ENCODE measurements around the gene LDLRAD1. TPM values are rescaled to one million over a fixed set of nuclear protein-coding genes. Genes with fewer than 3 reads are reported as not detected.
"Not testable (repeated sequence)": the region's sequence is repeated elsewhere in the genome, so short reads cannot be mapped to it uniquely, and the experiment has no call there.

The LDLRAD1 gene
- total and polyA plus RNA-seq, 2 experiments from 2014 or later, result not detected

DNA sequence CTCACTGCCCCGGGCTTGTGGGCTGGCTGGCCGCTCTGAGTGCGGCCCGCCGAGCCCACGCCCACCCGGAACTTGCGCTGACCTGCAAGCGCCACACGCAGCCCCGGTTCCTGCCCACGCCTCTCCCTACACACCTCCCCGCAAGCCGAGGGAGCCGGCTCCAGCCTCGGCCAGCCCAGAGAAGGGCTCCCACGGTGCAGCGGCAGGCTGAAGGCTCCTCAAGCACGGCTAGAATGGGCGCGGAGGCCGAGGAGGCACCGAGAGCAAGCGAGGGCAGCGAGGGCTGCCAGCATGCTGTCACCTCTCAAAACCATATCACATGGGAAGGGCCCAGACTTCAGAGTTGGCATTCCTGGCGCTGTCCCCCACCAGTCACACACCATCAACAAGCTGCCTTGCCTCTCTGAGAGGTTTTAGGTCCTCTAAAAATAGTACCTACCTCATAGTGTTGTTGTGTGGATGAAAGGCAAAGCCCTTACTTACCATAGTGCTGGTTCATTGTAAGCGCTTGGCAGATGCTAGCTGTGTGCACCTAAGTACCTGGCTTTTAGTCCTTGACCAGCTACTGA, 13.4 kb downstream of the LDLRAD1 start:
- no peak overlapping the region for H3K4me3 Mint-ChIP-seq
- H3K36me3 Mint-ChIP-seq (ENCODE audit: low read depth), result no peaks in the 10 kb centered on the region
- DNase-seq (ENCODE audit: low spot score) (no peak), ATAC-seq (no peak)
- Histone ChIP-seq H2AFZ (no peak overlapping the region), H3K36me3 (ENCODE audit: insufficient read depth) (no peaks in the 10 kb centered on the region), H4K20me1 (replicated peaks; ENCODE audit: insufficient read depth) (no peaks in the 10 kb centered on the region), H3K9me2 (ENCODE audit: insufficient read depth) (no peaks in the 10 kb centered on the region), H3K79me2 (replicated peaks; ENCODE audit: insufficient read depth) (no peaks in the 10 kb centered on the region), H3K4me2 (no peak overlapping the region), H3F3A (replicated peaks; ENCODE audit: low read depth) (no peaks in the 10 kb centered on the region), H3K4me1 (ENCODE audit: insufficient read depth) (no peaks in the 10 kb centered on the region), H3K4me3 (no peak overlapping the region), H3K27ac (ENCODE audit: low read depth) (no peak overlapping the region), H3K27me3 (ENCODE audit: insufficient read depth) (no peaks in the 10 kb centered on the region)
- H3K27ac Mint-ChIP-seq, result no peak overlapping the region
- H3K27me3 Mint-ChIP-seq (ENCODE audit: insufficient read depth, low read depth, poor library complexity), result peaks cover 3% of the 10 kb centered on the region
- no peaks in the 10 kb centered on the region for H3K4me1 Mint-ChIP-seq
- no peak for TF ChIP-seq ZNF331 (CRISPR knock-in tag; IDR thresholded peaks at IDR 0.05; ENCODE audit: low read depth)
- no peak for TF ChIP-seq EZH2 (IDR thresholded peaks at IDR 0.05; ENCODE audit: low read depth, unreplicated experiment)
- no peak for TF ChIP-seq EZH2phosphoT487 (IDR thresholded peaks at IDR 0.05; ENCODE audit: unreplicated experiment)
- TF ChIP-seq, protein P1, sequence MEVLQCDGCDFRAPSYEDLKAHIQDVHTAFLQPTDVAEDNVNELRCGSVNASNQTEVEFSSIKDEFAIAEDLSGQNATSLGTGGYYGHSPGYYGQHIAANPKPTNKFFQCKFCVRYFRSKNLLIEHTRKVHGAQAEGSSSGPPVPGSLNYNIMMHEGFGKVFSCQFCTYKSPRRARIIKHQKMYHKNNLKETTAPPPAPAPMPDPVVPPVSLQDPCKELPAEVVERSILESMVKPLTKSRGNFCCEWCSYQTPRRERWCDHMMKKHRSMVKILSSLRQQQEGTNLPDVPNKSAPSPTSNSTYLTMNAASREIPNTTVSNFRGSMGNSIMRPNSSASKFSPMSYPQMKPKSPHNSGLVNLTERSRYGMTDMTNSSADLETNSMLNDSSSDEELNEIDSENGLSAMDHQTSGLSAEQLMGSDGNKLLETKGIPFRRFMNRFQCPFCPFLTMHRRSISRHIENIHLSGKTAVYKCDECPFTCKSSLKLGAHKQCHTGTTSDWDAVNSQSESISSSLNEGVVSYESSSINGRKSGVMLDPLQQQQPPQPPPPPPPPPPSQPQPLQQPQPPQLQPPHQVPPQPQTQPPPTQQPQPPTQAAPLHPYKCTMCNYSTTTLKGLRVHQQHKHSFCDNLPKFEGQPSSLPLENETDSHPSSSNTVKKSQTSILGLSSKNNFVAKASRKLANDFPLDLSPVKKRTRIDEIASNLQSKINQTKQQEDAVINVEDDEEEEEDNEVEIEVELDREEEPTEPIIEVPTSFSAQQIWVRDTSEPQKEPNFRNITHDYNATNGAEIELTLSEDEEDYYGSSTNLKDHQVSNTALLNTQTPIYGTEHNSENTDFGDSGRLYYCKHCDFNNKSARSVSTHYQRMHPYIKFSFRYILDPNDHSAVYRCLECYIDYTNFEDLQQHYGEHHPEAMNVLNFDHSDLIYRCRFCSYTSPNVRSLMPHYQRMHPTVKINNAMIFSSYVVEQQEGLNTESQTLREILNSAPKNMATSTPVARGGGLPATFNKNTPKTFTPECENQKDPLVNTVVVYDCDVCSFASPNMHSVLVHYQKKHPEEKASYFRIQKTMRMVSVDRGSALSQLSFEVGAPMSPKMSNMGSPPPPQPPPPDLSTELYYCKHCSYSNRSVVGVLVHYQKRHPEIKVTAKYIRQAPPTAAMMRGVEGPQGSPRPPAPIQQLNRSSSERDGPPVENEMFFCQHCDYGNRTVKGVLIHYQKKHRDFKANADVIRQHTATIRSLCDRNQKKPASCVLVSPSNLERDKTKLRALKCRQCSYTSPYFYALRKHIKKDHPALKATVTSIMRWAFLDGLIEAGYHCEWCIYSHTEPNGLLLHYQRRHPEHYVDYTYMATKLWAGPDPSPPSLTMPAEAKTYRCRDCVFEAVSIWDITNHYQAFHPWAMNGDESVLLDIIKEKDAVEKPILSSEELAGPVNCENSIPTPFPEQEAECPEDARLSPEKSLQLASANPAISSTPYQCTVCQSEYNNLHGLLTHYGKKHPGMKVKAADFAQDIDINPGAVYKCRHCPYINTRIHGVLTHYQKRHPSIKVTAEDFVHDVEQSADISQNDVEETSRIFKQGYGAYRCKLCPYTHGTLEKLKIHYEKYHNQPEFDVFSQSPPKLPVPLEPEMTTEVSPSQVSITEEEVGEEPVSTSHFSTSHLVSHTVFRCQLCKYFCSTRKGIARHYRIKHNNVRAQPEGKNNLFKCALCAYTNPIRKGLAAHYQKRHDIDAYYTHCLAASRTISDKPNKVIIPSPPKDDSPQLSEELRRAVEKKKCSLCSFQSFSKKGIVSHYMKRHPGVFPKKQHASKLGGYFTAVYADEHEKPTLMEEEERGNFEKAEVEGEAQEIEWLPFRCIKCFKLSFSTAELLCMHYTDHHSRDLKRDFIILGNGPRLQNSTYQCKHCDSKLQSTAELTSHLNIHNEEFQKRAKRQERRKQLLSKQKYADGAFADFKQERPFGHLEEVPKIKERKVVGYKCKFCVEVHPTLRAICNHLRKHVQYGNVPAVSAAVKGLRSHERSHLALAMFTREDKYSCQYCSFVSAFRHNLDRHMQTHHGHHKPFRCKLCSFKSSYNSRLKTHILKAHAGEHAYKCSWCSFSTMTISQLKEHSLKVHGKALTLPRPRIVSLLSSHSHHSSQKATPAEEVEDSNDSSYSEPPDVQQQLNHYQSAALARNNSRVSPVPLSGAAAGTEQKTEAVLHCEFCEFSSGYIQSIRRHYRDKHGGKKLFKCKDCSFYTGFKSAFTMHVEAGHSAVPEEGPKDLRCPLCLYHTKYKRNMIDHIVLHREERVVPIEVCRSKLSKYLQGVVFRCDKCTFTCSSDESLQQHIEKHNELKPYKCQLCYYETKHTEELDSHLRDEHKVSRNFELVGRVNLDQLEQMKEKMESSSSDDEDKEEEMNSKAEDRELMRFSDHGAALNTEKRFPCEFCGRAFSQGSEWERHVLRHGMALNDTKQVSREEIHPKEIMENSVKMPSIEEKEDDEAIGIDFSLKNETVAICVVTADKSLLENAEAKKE (CRISPR knock-in tag; IDR thresholded peaks at IDR 0.05), result no peak
- no peak for TF ChIP-seq POLR2AphosphoS5 (IDR thresholded peaks at IDR 0.05; ENCODE audit: low read depth)
- TF ChIP-seq CREB1 (CRISPR knock-in tag; IDR thresholded peaks at IDR 0.05; ENCODE audit: low read depth), result no peak
- H3K9me3 Mint-ChIP-seq, result peaks cover 14% of the 10 kb centered on the region

DNA sequence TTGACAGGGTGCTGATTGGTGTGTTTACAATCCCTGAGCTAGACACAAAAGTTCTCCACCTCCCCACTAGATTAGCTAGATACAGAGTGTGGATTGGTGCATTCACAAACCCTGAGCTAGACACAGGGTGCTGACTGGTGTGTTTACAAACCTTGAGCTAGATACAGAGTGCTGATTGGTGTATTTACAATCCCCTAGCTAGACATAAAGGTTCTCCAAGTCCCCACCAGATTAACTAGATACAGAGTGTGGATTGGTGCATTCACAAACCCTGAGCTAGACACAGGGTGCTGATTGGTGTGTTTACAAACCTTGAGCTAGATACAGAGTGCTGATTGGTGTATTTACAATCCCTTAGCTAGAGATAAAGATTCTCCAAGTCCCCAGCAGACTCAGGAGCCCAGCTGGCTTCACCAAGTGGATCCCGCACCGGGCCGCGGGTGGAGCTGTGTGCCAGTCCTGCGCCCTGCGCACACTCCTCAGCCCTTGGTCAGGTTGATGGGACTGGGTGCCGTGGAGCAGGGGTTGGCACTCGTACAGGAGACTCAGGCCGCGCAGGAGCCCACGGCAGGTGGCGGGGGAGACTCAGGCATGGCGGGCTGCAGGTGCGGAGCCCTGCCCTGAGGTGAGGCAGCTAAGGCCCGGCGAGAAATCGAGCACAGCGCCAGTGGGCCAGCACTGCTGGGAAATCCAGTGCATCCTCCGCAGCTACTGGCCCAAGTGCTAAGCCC, 14.1 kb downstream of the LDLRAD1 start:
- not testable (repeated sequence) for H3K4me1 ChIP-seq (ENCODE audit: insufficient read depth); H3K79me2 ChIP-seq (replicated peaks; ENCODE audit: insufficient read depth); H2AFZ ChIP-seq; H3K4me3 ChIP-seq; H3K4me1 Mint-ChIP-seq; H3F3A ChIP-seq (replicated peaks; ENCODE audit: low read depth); H3K27ac ChIP-seq (ENCODE audit: low read depth); H3K36me3 ChIP-seq (ENCODE audit: insufficient read depth); H3K4me2 ChIP-seq; H3K4me3 Mint-ChIP-seq; ATAC-seq; H3K9me2 ChIP-seq (ENCODE audit: insufficient read depth); H3K27me3 ChIP-seq (ENCODE audit: insufficient read depth); DNase-seq (ENCODE audit: low spot score); H4K20me1 ChIP-seq (replicated peaks; ENCODE audit: insufficient read depth); H3K36me3 Mint-ChIP-seq (ENCODE audit: low read depth); H3K27me3 Mint-ChIP-seq (ENCODE audit: insufficient read depth, low read depth, poor library complexity); H3K27ac Mint-ChIP-seq
- H3K9me3 Mint-ChIP-seq, result peaks cover 14% of the 10 kb centered on the region
